Measurements from ENCODE around the gene MBL2.

The MBL2 gene

DNA sequence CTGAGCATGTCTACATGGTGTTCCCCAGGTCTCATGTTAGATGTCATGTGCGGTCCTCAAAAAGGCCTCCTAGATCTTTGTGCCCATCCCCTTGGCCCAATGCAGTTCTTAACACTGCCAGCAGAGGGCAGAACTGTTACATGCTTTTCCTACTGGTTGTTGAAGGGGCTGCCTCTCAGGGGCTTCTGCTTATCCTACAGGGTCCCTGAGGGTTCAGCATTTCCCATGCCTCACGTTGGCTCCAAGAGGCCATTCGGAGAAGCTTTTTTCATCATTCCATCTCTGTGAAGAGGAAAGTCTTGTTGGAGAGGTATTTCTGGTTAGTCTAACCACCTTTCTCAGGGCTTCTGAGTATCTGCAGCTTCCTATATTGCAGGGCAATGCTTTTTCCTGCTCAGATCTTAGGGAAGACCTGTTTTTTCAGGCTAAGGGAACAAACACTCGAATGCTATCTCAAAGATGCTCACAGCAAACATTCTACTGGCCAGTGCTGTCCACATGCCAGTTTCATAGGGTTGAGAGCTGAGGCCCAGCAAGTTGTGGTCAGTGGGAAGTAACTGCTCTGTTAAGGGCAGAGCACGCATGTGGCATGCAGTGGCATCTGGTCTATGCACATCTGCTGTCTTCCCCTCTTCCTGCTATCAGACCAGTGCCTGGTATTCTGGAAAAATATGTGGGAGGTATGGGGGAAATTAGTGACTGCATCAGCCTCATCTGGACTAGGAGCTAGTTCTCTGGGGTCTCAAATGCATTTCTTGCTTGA, 31.5 kb downstream of the MBL2 start:
- TF ChIP-seq, protein P1, sequence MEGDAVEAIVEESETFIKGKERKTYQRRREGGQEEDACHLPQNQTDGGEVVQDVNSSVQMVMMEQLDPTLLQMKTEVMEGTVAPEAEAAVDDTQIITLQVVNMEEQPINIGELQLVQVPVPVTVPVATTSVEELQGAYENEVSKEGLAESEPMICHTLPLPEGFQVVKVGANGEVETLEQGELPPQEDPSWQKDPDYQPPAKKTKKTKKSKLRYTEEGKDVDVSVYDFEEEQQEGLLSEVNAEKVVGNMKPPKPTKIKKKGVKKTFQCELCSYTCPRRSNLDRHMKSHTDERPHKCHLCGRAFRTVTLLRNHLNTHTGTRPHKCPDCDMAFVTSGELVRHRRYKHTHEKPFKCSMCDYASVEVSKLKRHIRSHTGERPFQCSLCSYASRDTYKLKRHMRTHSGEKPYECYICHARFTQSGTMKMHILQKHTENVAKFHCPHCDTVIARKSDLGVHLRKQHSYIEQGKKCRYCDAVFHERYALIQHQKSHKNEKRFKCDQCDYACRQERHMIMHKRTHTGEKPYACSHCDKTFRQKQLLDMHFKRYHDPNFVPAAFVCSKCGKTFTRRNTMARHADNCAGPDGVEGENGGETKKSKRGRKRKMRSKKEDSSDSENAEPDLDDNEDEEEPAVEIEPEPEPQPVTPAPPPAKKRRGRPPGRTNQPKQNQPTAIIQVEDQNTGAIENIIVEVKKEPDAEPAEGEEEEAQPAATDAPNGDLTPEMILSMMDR (IDR thresholded peaks at IDR 0.05) = peak; percentile 60
- Histone ChIP-seq H3K9me3 (no peaks in the 10 kb centered on the region), H3K27me3 (no peaks in the 10 kb centered on the region), H3K27ac (no peak overlapping the region), H3K4me3 (ENCODE audit: low read depth in 1 of 2, low read length in 1 of 2) (no peak overlapping the region), H3K4me1 (ENCODE audit: control insufficient read depth in 1 of 2, insufficient read depth in 1 of 2, low read depth in 1 of 2, low read length in 1 of 2) (no peaks in the 10 kb centered on the region), H3K36me3 (no peaks in the 10 kb centered on the region)

GRCh38 chr10:52740155-52740549, 32.4 kb downstream of the MBL2 start:
- Histone ChIP-seq H3K9me3 (no peaks in the 10 kb centered on the region), H3K4me1 (ENCODE audit: control insufficient read depth in 1 of 2, insufficient read depth in 1 of 2, low read depth in 1 of 2, low read length in 1 of 2) (no peaks in the 10 kb centered on the region), H3K27me3 (no peaks in the 10 kb centered on the region), H3K4me3 (ENCODE audit: low read depth in 1 of 2, low read length in 1 of 2) (no peak overlapping the region), H3K36me3 (no peaks in the 10 kb centered on the region), H3K27ac (no peak overlapping the region)
- TF ChIP-seq, protein P1 (IDR thresholded peaks at IDR 0.05) = no peak

DNA sequence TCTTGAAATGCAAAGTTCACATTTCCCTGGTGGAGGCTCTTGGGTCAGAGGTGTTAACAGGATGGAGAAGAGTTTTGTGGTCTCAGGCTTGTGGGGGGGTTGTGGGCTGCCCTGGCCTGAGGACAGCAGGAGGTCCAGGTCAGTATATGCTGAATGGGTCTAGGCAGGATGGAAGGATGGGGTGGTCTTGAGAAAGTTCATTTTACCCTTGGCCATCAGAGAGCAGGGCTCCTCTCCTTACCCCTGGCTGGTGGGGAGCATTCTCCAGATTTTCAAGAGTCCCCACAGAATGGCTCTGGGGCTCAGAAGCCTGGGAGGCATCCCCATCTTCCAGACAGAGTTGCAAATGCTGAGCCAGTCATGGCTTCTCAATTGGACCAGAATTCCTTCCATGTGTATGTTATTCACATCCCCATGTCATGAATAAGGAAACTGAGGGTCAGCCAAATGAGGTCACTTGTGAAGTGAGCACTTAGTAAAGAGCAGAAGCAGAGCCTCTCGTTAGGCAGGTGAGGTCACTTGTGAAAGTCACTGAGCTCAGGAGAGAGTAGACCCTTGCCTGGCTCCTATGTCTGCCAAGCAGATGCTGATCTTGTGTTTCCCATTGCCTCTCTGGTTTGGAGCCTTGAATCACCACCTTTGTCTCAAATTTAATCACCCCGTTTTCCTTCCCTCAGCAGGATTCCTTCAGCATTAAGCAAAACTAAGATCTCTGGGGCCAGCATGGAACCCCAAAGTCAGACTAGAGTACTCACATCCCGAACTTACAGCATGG, 33.0 kb downstream of the MBL2 start:
- Histone ChIP-seq H3K4me1 (ENCODE audit: control insufficient read depth in 1 of 2, insufficient read depth in 1 of 2, low read depth in 1 of 2, low read length in 1 of 2) (no peaks in the 10 kb centered on the region), H3K4me3 (ENCODE audit: low read depth in 1 of 2, low read length in 1 of 2) (no peak overlapping the region), H3K27ac (no peak overlapping the region), H3K36me3 (no peaks in the 10 kb centered on the region), H3K9me3 (no peaks in the 10 kb centered on the region), H3K27me3 (no peaks in the 10 kb centered on the region)
- TF ChIP-seq, protein P1 (IDR thresholded peaks at IDR 0.05) = no peak

DNA sequence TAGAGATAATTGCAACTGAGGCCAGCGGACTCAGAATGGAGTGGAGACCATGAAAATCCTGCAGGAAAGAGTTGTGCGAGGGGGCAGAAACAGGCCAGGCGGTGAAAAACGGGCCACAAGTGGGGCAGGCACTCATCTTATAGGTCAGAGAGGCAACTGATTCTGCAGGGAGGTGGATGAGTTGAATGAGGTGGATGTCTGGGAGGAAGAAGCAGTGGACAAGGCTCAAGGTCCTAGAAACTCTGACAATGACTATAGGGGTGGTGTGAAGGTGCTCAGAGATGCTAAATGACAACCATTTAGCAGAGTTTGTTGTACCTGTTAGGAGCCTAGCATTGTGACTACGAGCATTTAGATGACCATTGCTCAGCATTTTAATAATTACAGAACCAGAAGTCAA, 33.6 kb downstream of the MBL2 start:
- H3K36me3 ChIP-seq = no peaks in the 10 kb centered on the region
- no peak overlapping the region for H3K4me3 ChIP-seq (ENCODE audit: low read depth in 1 of 2, low read length in 1 of 2)
- TF ChIP-seq, protein P1 (IDR thresholded peaks at IDR 0.05) = no peak
- no peak overlapping the region for H3K27ac ChIP-seq
- H3K9me3 ChIP-seq = no peaks in the 10 kb centered on the region
- no peaks in the 10 kb centered on the region for H3K4me1 ChIP-seq (ENCODE audit: control insufficient read depth in 1 of 2, insufficient read depth in 1 of 2, low read depth in 1 of 2, low read length in 1 of 2)
- no peaks in the 10 kb centered on the region for H3K27me3 ChIP-seq

DNA sequence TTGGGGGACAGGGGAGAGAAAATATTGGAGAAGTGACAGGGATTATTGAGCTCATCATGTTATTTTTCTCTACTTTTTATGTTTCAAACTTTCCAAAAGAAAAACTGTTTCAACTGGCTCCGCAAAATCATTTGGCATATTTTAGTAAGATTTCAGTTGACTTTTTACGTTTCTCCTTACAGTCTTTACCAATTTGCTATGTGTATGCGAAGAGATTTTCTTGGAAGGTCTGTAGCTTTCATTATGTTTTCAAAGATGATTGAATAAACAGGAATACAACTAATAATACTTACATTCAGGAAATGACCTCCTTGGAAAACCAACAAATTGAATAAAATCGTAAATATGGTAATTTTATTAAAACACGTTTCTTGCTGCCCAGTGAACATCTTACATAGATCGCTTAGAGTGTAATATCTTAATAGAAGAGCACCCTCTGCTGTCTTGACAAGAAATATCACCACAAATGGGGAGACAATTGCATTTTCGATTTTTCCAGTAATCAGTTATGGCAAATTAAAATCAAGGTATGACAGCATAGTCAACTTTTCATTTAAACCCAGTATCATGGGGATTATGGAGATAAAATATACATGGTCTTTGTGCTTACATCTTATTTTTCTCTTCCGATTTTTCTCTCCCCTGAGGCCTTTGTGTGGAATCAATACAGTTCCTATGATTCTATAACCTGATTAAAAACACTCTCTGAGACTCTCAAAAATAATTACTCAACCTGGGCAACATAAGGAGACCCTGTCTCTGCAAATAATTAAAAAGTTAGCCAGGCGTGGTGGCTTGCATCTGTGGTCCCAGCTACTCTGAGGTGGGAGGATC, 43.1 kb downstream of the MBL2 start:
- TF ChIP-seq, protein P1 (IDR thresholded peaks at IDR 0.05) = no peak
- Histone ChIP-seq H3K9me3 (no peaks in the 10 kb centered on the region), H3K36me3 (no peaks in the 10 kb centered on the region), H3K27me3 (no peaks in the 10 kb centered on the region), H3K4me1 (ENCODE audit: control insufficient read depth in 1 of 2, insufficient read depth in 1 of 2, low read depth in 1 of 2, low read length in 1 of 2) (no peaks in the 10 kb centered on the region), H3K27ac (no peak overlapping the region), H3K4me3 (ENCODE audit: low read depth in 1 of 2, low read length in 1 of 2) (no peak overlapping the region)

Measured in neutrophil (primary cell).